Thyroid gland (tissue), 4 donors: ENCODE data around the gene WNK1.

Source experiments
- CTCF ChIP-seq, 6 experiments: fragments of 200-600 bp in 3 of 6; fragments of 450-650 bp in 3 of 6; sonication (generic) in 3 of 6; IDR thresholded peaks; one replicate each; pipeline ENCODE4 v1.5.1; 2016 to 2019; ENCODE audit warnings: antibody characterized with exemption in 6 of 6, mild to moderate bottlenecking in 2 of 6, inconsistent platforms in 1 of 6, moderate library complexity in 1 of 6
- POLR2A ChIP-seq, 2 donors: fragments of 450-650 bp; IDR thresholded peaks; one replicate each; pipeline ENCODE4 v1.6.1; 2017; ENCODE audit warnings: antibody characterized with exemption in 2 of 2, mild to moderate bottlenecking in 2 of 2, moderate library complexity in 1 of 2

GRCh38 chr12:852864-853263 is 100.5 kb downstream of the WNK1 start:
- TF ChIP-seq CTCF (IDR thresholded peaks at IDR 0.05) = no peak
- TF ChIP-seq POLR2A (IDR thresholded peaks at IDR 0.05) = no peak
